K562 (cell line): ENCODE measurements around the gene SOX18. TPM values are rescaled to one million over a fixed set of nuclear protein-coding genes. Genes with fewer than 3 reads are reported as not detected.
A peak's percentile ranks its signal among the peaks of the same experiment; 100 is the strongest.

Experiments used
- ATAC-seq: fragments of 200-7000 bp; cut with Tn5 transposase; 3 replicates; pipeline ENCODE4 v1.9.1; 2020; ENCODE audit warnings: moderate library complexity
- BruUV-seq: library from RNA; stranded (reverse); fragments of 400-500 nt; replicated peaks from 2 replicates; lab custom pipeline; 2021; lab: Mats Ljungman, UMichigan
- CTCF ChIA-PET: fragments of 300-600 bp; formaldehyde crosslinking; extraction: SDS; loops from one replicate; lab custom pipeline; 2021; ENCODE audit warnings: low intra/inter-chr PET ratio; lab: Yijun Ruan, JAX
- POLR2A ChIA-PET: fragments of 300-600, 350-650 bp; sonication (Branson Sonifier 250); formaldehyde crosslinking; extraction: SDS; loops from one replicate; lab custom pipeline; 2021; ENCODE audit warnings: antibody characterized with exemption, inconsistent platforms; lab: Yijun Ruan, JAX
- DNase-seq, 4 experiments: peaks; one replicate each; pipeline versions ENCODE4 v3.0.0 to v3.0.0-alpha.2; 2011 to 2018; ENCODE audit warnings: low spot score in 3 of 4, mixed read lengths in 3 of 4; ENCODE audit errors: extremely low read depth in 1 of 4
- FAIRE-seq: peaks from 2 replicates; lab custom pipeline; 2011; peaks lifted over from hg19 to GRCh38; lab: Jason Lieb, UNC
- H2AFZ ChIP-seq: 2 replicates; pipeline ENCODE4 v1.6.0; 2011; ENCODE audit warnings: low read depth, low read length, control low read depth, inconsistent platforms
- H3K27ac ChIP-seq: fragments of 200-600 bp; 3 replicates; pipeline ENCODE4 v1.8.0; 2011; ENCODE audit warnings: low read depth, mild to moderate bottlenecking, control low read depth, inconsistent platforms, low read length, moderate library complexity, mixed read lengths; ENCODE audit errors: extremely low read depth
- H3K27me3 ChIP-seq, 2 experiments: fragments of 300-600 bp in 1 of 2; 2 replicates in 1 of 2; 3 replicates in 1 of 2; pipeline versions ENCODE4 v1.6.0 to v1.8.0; 2011; ENCODE audit warnings: inconsistent platforms in 2 of 2, low read length in 2 of 2, mild to moderate bottlenecking in 1 of 2, mixed read lengths in 1 of 2, moderate library complexity in 1 of 2; ENCODE audit not compliant: control insufficient read depth in 2 of 2, insufficient read depth in 2 of 2
- H3K36me3 ChIP-seq: fragments of 300-600 bp; 3 replicates; pipeline ENCODE4 v1.8.0; 2011; ENCODE audit warnings: mild to moderate bottlenecking, low read length, inconsistent platforms; ENCODE audit not compliant: control insufficient read depth, insufficient read depth
- H3K4me1 ChIP-seq, 2 experiments: fragments of 200-600 bp in 1 of 2; replicated peaks in 1 of 2; 2 replicates in 1 of 2; 3 replicates in 1 of 2; pipeline versions ENCODE4 v1.5.1 to v1.8.0; 2011; ENCODE audit warnings: inconsistent platforms in 2 of 2, low read length in 2 of 2, mild to moderate bottlenecking in 1 of 2, mixed read lengths in 1 of 2, moderate library complexity in 1 of 2; ENCODE audit not compliant: control insufficient read depth in 2 of 2, insufficient read depth in 2 of 2
- H3K4me2 ChIP-seq: 2 replicates; pipeline ENCODE4 v1.6.1; 2011; ENCODE audit warnings: low read length, control low read depth, inconsistent platforms, mixed read lengths; ENCODE audit not compliant: insufficient read depth
- H3K4me3 ChIP-seq: fragments of 200-600 bp; sonication (generic), shearing (Covaris generic); 2 replicates; pipeline ENCODE4 v1.5.1; 2016; ENCODE audit warnings: control low read depth, inconsistent platforms
- H3K79me2 ChIP-seq: fragments of 200-600 bp; 3 replicates; pipeline ENCODE4 v1.8.0; 2011; ENCODE audit warnings: low read length, inconsistent platforms; ENCODE audit not compliant: control insufficient read depth, insufficient read depth
- H3K9ac ChIP-seq, 2 experiments: 2 replicates each; pipeline versions ENCODE4 v1.6.0 to v1.6.1; 2011; ENCODE audit warnings: low read depth in 2 of 2, low read length in 2 of 2, control low read depth in 1 of 2, inconsistent platforms in 1 of 2, mild to moderate bottlenecking in 1 of 2, mixed read lengths in 1 of 2; ENCODE audit not compliant: insufficient read depth in 1 of 2
- H3K9me1 ChIP-seq: one replicate; pipeline ENCODE4 v1.6.0; 2011; ENCODE audit warnings: inconsistent platforms, mild to moderate bottlenecking, low read length, moderate library complexity; ENCODE audit not compliant: control insufficient read depth, insufficient read depth
- H3K9me3 ChIP-seq: replicated peaks from 2 replicates; pipeline ENCODE4 v1.5.1; 2011; ENCODE audit warnings: low read depth, low read length, inconsistent platforms; ENCODE audit not compliant: control insufficient read depth, insufficient read depth
- H4K20me1 ChIP-seq: replicated peaks from 2 replicates; pipeline ENCODE4 v1.6.1; 2011; ENCODE audit warnings: low read length, inconsistent platforms, mixed read lengths; ENCODE audit not compliant: control insufficient read depth, insufficient read depth
- ADNP ChIP-seq: fragments of 200-800 bp; sonication (Bioruptor generic); IDR thresholded peaks from 2 replicates; pipeline ENCODE4 v1.6.1; 2016; ENCODE audit warnings: missing genetic modification characterization, missing compliant biosample characterization
- KDM5B ChIP-seq: fragments of 200-600 bp; sonication (generic); IDR thresholded peaks from 2 replicates; pipeline ENCODE4 v1.6.1; 2012; ENCODE audit warnings: low read depth, mild to moderate bottlenecking, moderate library complexity, low read length, control low read depth, inconsistent platforms; ENCODE audit not compliant: insufficient replicate concordance
- MTA1 ChIP-seq: fragments of 450-650 bp; IDR thresholded peaks from 2 replicates; pipeline ENCODE4 v1.6.1; 2017; ENCODE audit warnings: borderline replicate concordance
- NFE2 ChIP-seq: IDR thresholded peaks from 2 replicates; pipeline ENCODE4 v1.6.1; 2014; ENCODE audit warnings: antibody characterized with exemption, low read depth
- POLR2G ChIP-seq: fragments of 200-400 bp; formaldehyde crosslinking; IDR thresholded peaks from 2 replicates; pipeline ENCODE4 v1.6.1; 2017; ENCODE audit warnings: low read depth, mild to moderate bottlenecking, antibody characterized with exemption, low read length, moderate library complexity
- RFX5 ChIP-seq: IDR thresholded peaks from 2 replicates; pipeline ENCODE4 v1.6.1; 2011; ENCODE audit warnings: low read depth, mild to moderate bottlenecking, improper control_type of control experiment, low read length
- RHOXF2B ChIP-seq: fragments of 250-450 bp; sonication (Bioruptor Pico); conservative IDR thresholded peaks from 2 replicates; pipeline ENCODE4 v1.5.1; 2021
- TFAP4 ChIP-seq: sonication (generic); formaldehyde crosslinking; IDR thresholded peaks from 2 replicates; pipeline ENCODE4 v1.8.0; 2022; ENCODE audit warnings: missing genetic modification reagents, mild to moderate bottlenecking, moderate library complexity, borderline replicate concordance
- ZBTB7A ChIP-seq: IDR thresholded peaks from 2 replicates; pipeline ENCODE4 v1.6.1; 2011; ENCODE audit warnings: low read depth, mild to moderate bottlenecking, low read length, moderate library complexity, borderline replicate concordance; ENCODE audit not compliant: control insufficient read depth
- WGBS: fragments of 100-300 bp; shearing (Covaris generic); methylation state at CpG from one replicate; pipeline ENCODE4 v1.1.6; 2016; ENCODE audit warnings: low coverage, mixed read lengths; ENCODE audit not compliant: insufficient coverage; ENCODE audit errors: missing lambda C conversion rate; 5-methylcytosine and 5-hydroxymethylcytosine counted together
- in situ Hi-C: fragments of 300-500 bp; cut with MboI; formaldehyde crosslinking; loops from 4 replicates; pipeline ENCODE4 v1.15.0; 2018; ENCODE audit warnings: inconsistent platforms, mixed read lengths
- intact Hi-C: fragments of 100-400 bp; cut with micrococcal nuclease; formaldehyde crosslinking; loops from 2 replicates; pipeline ENCODE4 v1.14.2; 2022
- polyA plus RNA-seq, 8 experiments: library from polyadenylated mRNA; depleted of rRNA in 4 of 8; stranded (reverse) in 5 of 8; unstranded in 3 of 8; fragments of >200 nt; fragmentation: Nextera tagmentation in 2 of 8; fragmentation: Illumina TruSeq in 1 of 8; extraction: Ambion mirVana in 2 of 8; extraction: Trizol in 1 of 8; gene quantifications; 2 replicates each; pipeline versions ENCODE4 v1.2.1 to v1.2.3, GENCODE V29; 2011 to 2014; ENCODE audit warnings: inconsistent platforms in 1 of 8, missing spikeins in 1 of 8
- total RNA-seq, 7 experiments: library from RNA; depleted of rRNA in 6 of 7; stranded (reverse); fragments of >200 nt in 6 of 7; fragmentation: Illumina TruSeq in 2 of 7; extraction: Trizol in 2 of 7; gene quantifications; 2 replicates each; pipeline versions ENCODE4 v1.2.1 to v1.2.3, GENCODE V29; 2011 to 2021; ENCODE audit warnings: low replicate concordance in 1 of 7

The SOX18 gene
- total and polyA plus RNA-seq, 9 of the 15 experiments (the other 6 are each of a cell fraction or from before 2014, with no cell fraction given), result 0.15 to 19.8 (median 0.33) TPM

DNA sequence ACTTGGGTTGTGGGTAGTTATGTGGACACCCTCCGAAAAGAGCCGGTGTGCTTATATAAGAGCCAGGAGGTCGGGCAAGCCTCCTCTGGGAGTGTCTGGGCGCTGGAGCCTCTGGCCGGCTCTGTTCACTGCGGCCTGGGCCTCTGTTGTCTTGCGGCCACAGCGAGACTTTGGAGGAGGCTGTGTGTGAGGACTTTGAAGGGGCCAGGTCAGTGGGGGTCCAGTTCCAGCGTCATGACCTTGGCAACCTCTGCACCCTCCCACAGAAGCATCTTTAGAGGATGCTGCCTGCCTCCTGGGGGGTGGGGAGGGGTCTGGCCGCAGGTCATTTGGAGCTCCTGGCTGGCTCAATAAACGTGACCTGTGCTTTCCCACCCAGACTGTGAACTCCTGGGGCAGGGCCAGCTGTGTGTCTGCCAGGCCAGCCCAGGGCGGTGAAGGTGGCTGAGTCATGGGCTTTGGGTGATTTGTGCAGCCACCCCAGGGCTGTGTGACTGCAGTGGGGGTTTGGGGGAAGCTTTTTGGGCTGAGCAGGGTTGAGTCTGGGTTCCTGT lies 14.8 kb upstream of the SOX18 start:
- Histone ChIP-seq H3K27ac (no peak overlapping the region), H3K9me3 (no peaks in the 10 kb centered on the region), H3K36me3 (no peaks in the 10 kb centered on the region), H3K9ac (peak overlapping the region in 1 of 2 experiments; percentile 37; a peak in 1 of 4 replicates), H3K4me2 (peak overlapping the region; percentile 80), H2AFZ (no peak overlapping the region), H3K4me3 (peak overlapping the region; percentile 97; the same call in 1 of the 2 replicates), H4K20me1 (no peaks in the 10 kb centered on the region), H3K79me2 (peaks cover 4% of the 10 kb centered on the region; the same call in 2 of the 3 replicates)
- no TSS peak for BruUV-seq
- ChIA-PET POLR2A (interaction anchor here (0.8 to 1.4 kb wide), 2 partner anchors 9 to 10 kb away, joined by 3 to 4 read pairs; no protein-coding TSS in a partner anchor), CTCF (no interaction called here)
- 53% methylated on average over 11 of the region's 12 CpGs for WGBS
- intact Hi-C loops, result no loop called here
- in situ Hi-C loops, result no loop called here
- no peak for TF ChIP-seq MTA1
- TF ChIP-seq RHOXF2B, result no peak
- no peak for TF ChIP-seq RFX5
- peak; percentile 17 for TF ChIP-seq KDM5B
- TF ChIP-seq ZBTB7A, result 0 out of 2 replicates have a peak, but pooled peaks have one; percentile 11
- TF ChIP-seq NFE2, result 0 out of 2 replicates have a peak, but pooled peaks have one; percentile 8
- TF ChIP-seq TFAP4, result peak; percentile 17; the same call in 1 of the 2 replicates
- 0 out of 2 replicates have a peak, but pooled peaks have one; percentile 25 for TF ChIP-seq POLR2G
- TF ChIP-seq ADNP (tag), result no peak
- TF ChIP-seq, all 486 proteins: peak for 5
- peaks cover 3% of the 10 kb centered on the region for H3K9me1 ChIP-seq
- no peaks in the 10 kb centered on the region for H3K27me3 ChIP-seq
- ATAC-seq (no peak), DNase-seq (no peak), FAIRE-seq (no peak)
- peaks cover 34 to 70% of the 10 kb centered on the region in 2 experiments for H3K4me1 ChIP-seq
